Measurements from ENCODE around the gene GSN. TPM values are rescaled to one million over a fixed set of nuclear protein-coding genes. Genes with fewer than 3 reads are reported as not detected.

The GSN gene
- total RNA-seq, 2 donors from 2014 or later, result 3.6 to 4.0 TPM

GRCh38 chr9:121369595-121370265 lies 101.8 kb downstream of the GSN start, which contains the start of gene STOM:
STOM (minus strand) TSS chr9:121370250; CDS start chr9:121370187, 63 bp downstream.
- ATAC-seq (replicated peaks in 1 of 2) (peak; percentile 71 to 73), DNase-seq (peak in 1 of 2 donors; percentile 72)
- Mint-ChIP-seq H3K27ac (peak within 1 kb of the TSS; percentile 52), H3K4me3 (peak within 1 kb of the TSS; percentile 85), H3K4me1 (ENCODE audit: low read depth) (peaks cover 61% of the 10 kb centered on the region), H3K36me3 (ENCODE audit: insufficient read depth in 2 of 2) (peaks cover 4 to 5% of the 10 kb centered on the region in 2 donors), H3K9me3 (peaks cover 0 to 3% of the 10 kb centered on the region in 2 donors), H3K27me3 (ENCODE audit: low read depth) (no peaks in the 10 kb centered on the region)

GRCh38 chr9:121371495-121372061 lies 103.6 kb downstream of the GSN start:
- Mint-ChIP-seq H3K27ac (peak overlapping the region; percentile 57), H3K27me3 (ENCODE audit: low read depth) (no peaks in the 10 kb centered on the region), H3K4me3 (peak overlapping the region; percentile 61 to 85), H3K4me1 (ENCODE audit: low read depth) (peaks cover 50% of the 10 kb centered on the region), H3K36me3 (ENCODE audit: insufficient read depth in 2 of 2) (peaks cover 4 to 5% of the 10 kb centered on the region in 2 donors), H3K9me3 (peaks cover 0 to 3% of the 10 kb centered on the region in 2 donors)
- DNase-seq (no peak), ATAC-seq (replicated peaks in 1 of 2) (no peak)

GRCh38 chr9:121372239-121373010 lies 104.5 kb downstream of the GSN start:
- ATAC-seq (replicated peaks in 1 of 2), result no peak
- Mint-ChIP-seq H3K4me3 (peak overlapping the region in 1 of 2 donors; percentile 17), H3K36me3 (ENCODE audit: insufficient read depth in 2 of 2) (peaks cover 5 to 6% of the 10 kb centered on the region in 2 donors), H3K9me3 (peaks cover 0 to 3% of the 10 kb centered on the region in 2 donors), H3K27ac (no peak overlapping the region), H3K4me1 (ENCODE audit: low read depth) (peaks cover 42% of the 10 kb centered on the region), H3K27me3 (ENCODE audit: low read depth) (no peaks in the 10 kb centered on the region)
- no peak for DNase-seq

- peaks cover 6 to 10% of the 10 kb centered on the region in 2 donors for H3K36me3 Mint-ChIP-seq (ENCODE audit: insufficient read depth in 2 of 2)
- no peaks in the 10 kb centered on the region for H3K27me3 Mint-ChIP-seq (ENCODE audit: low read depth)
- H3K9me3 Mint-ChIP-seq, result peaks cover 0 to 5% of the 10 kb centered on the region in 2 donors
- H3K27ac Mint-ChIP-seq, result no peak overlapping the region
- ATAC-seq (replicated peaks in 1 of 2), result no peak
- no peak for DNase-seq
- H3K4me3 Mint-ChIP-seq, result no peak overlapping the region
- H3K4me1 Mint-ChIP-seq (ENCODE audit: low read depth), result peaks cover 34% of the 10 kb centered on the region
Measured at GRCh38 chr9:121373011-121373729, 105.2 kb downstream of the GSN start.

- Mint-ChIP-seq H3K4me3 (no peak overlapping the region), H3K9me3 (peaks cover 0 to 2% of the 10 kb centered on the region in 2 donors), H3K27me3 (ENCODE audit: low read depth) (no peaks in the 10 kb centered on the region), H3K4me1 (ENCODE audit: low read depth) (peaks cover 12% of the 10 kb centered on the region), H3K27ac (no peak overlapping the region), H3K36me3 (ENCODE audit: insufficient read depth in 2 of 2) (peaks cover 2 to 7% of the 10 kb centered on the region in 2 donors)
- DNase-seq (no peak), ATAC-seq (replicated peaks in 1 of 2) (no peak)
Measured at GRCh38 chr9:121376214-121376830, 108.4 kb downstream of the GSN start.

GRCh38 chr9:121380846-121381245 lies 112.9 kb downstream of the GSN start:
- Mint-ChIP-seq H3K27me3 (ENCODE audit: low read depth) (no peaks in the 10 kb centered on the region), H3K36me3 (ENCODE audit: insufficient read depth in 2 of 2) (peaks cover 2 to 7% of the 10 kb centered on the region in 2 donors), H3K4me1 (ENCODE audit: low read depth) (no peaks in the 10 kb centered on the region), H3K4me3 (no peak overlapping the region), H3K9me3 (peaks cover 0 to 2% of the 10 kb centered on the region in 2 donors), H3K27ac (no peak overlapping the region)
- DNase-seq (no peak), ATAC-seq (replicated peaks in 1 of 2) (no peak)

Other genes starting within 250 kb of the GSN start
- gene C5, start 217.9 kb upstream of the GSN start, total RNA-seq, result 1 to 10 TPM; 1.9 to 3.5 TPM
- gene CNTRL, start 193.2 kb upstream of the GSN start, total RNA-seq, result 10 to 100 TPM; 81.0 to 81.2 TPM
- 10 to 100 TPM; 56.2 to 63.7 TPM for gene RAB14, start 66.3 kb upstream of the GSN start, total RNA-seq
- 10 to 100 TPM; 63.7 to 90.6 TPM for gene STOM, start 102.1 kb downstream of the GSN start, total RNA-seq
- not detected for gene GGTA1, start 231.7 kb downstream of the GSN start, total RNA-seq